ENCODE measurements around the gene FMN1.

- TF ChIP-seq CTCF (IDR thresholded peaks at IDR 0.05), result no peak
- TF ChIP-seq EP300 (IDR thresholded peaks at IDR 0.05), result no peak
- TF ChIP-seq POLR2A (IDR thresholded peaks at IDR 0.05), result no peak
These were observed 322.6 kb downstream of the FMN1 start for GRCh38 chr15:32871883-32872282.

All from upper lobe of left lung (tissue), 4 donors.